Nephron progenitor cell (in vitro differentiated cells): Measurements from ENCODE around the gene NLGN1.

ENCODE experiments used
- DNase-seq: peaks from one replicate; pipeline ENCODE4 v3.0.0; 2021
- H3K27ac Mint-ChIP-seq: 2 replicates; pipeline ENCODE4 v1.8.0; 2021; ENCODE audit warnings: mild to moderate bottlenecking, moderate library complexity, mixed read lengths
- H3K27me3 Mint-ChIP-seq: 2 replicates; pipeline ENCODE4 v1.8.0; 2021; ENCODE audit warnings: mild to moderate bottlenecking, low read depth, mixed read lengths; ENCODE audit not compliant: poor library complexity
- H3K36me3 Mint-ChIP-seq: 2 replicates; pipeline ENCODE4 v1.8.0; 2021; ENCODE audit warnings: low read depth, mixed read lengths
- H3K4me1 Mint-ChIP-seq: 2 replicates; pipeline ENCODE4 v1.8.0; 2021; ENCODE audit warnings: mixed read lengths
- H3K4me3 Mint-ChIP-seq: 2 replicates; pipeline ENCODE4 v1.8.0; 2021; ENCODE audit warnings: mild to moderate bottlenecking, moderate library complexity, mixed read lengths
- H3K9me3 Mint-ChIP-seq: 2 replicates; pipeline ENCODE4 v1.8.0; 2021; ENCODE audit warnings: mild to moderate bottlenecking, moderate library complexity, mixed read lengths
- CTCF ChIP-seq: fragments of 200-600 bp; sonication (generic); IDR thresholded peaks from 2 replicates; pipeline ENCODE4 v1.5.0; 2021; ENCODE audit warnings: antibody characterized with exemption

NLGN1 gene

GRCh38 chr3:174275336-174275735 is 877.8 kb downstream of the NLGN1 start:
- H3K9me3 Mint-ChIP-seq: no peaks in the 10 kb centered on the region
- H3K36me3 Mint-ChIP-seq: no peaks in the 10 kb centered on the region
- no peak for DNase-seq
- no peak overlapping the region for H3K4me3 Mint-ChIP-seq
- no peak overlapping the region for H3K27ac Mint-ChIP-seq
- no peak for TF ChIP-seq CTCF
- no peaks in the 10 kb centered on the region for H3K27me3 Mint-ChIP-seq
- H3K4me1 Mint-ChIP-seq: no peaks in the 10 kb centered on the region

GRCh38 chr3:174276826-174277225 is 879.3 kb downstream of the NLGN1 start:
- H3K36me3 Mint-ChIP-seq: no peaks in the 10 kb centered on the region
- no peak for DNase-seq

GRCh38 chr3:174278094-174278493 is 880.5 kb downstream of the NLGN1 start:
- Mint-ChIP-seq H3K27me3 (no peaks in the 10 kb centered on the region), H3K27ac (no peak overlapping the region), H3K4me3 (no peak overlapping the region), H3K4me1 (no peaks in the 10 kb centered on the region), H3K9me3 (no peaks in the 10 kb centered on the region), H3K36me3 (no peaks in the 10 kb centered on the region)
- TF ChIP-seq CTCF: no peak
- no peak for DNase-seq

More at GRCh38 chr3:174276826-174277225, 879.3 kb downstream of the NLGN1 start:
- H3K9me3 Mint-ChIP-seq: no peaks in the 10 kb centered on the region
- H3K27ac Mint-ChIP-seq: no peak overlapping the region
- no peaks in the 10 kb centered on the region for H3K4me1 Mint-ChIP-seq
- no peak overlapping the region for H3K4me3 Mint-ChIP-seq
- no peaks in the 10 kb centered on the region for H3K27me3 Mint-ChIP-seq
- TF ChIP-seq CTCF: no peak

GRCh38 chr3:174280186-174280585 is 882.6 kb downstream of the NLGN1 start:
- H3K9me3 Mint-ChIP-seq: no peaks in the 10 kb centered on the region
- DNase-seq: no peak
- no peak overlapping the region for H3K4me3 Mint-ChIP-seq
- H3K4me1 Mint-ChIP-seq: no peaks in the 10 kb centered on the region
- H3K36me3 Mint-ChIP-seq: no peaks in the 10 kb centered on the region
- no peak overlapping the region for H3K27ac Mint-ChIP-seq
- H3K27me3 Mint-ChIP-seq: no peaks in the 10 kb centered on the region
- no peak for TF ChIP-seq CTCF

- Mint-ChIP-seq H3K4me3 (no peak overlapping the region), H3K27ac (no peak overlapping the region), H3K4me1 (peaks cover 12% of the 10 kb centered on the region), H3K27me3 (no peaks in the 10 kb centered on the region), H3K9me3 (no peaks in the 10 kb centered on the region), H3K36me3 (no peaks in the 10 kb centered on the region)
- TF ChIP-seq CTCF: no peak
- DNase-seq: no peak
Measured at GRCh38 chr3:174285242-174285864, 887.8 kb downstream of the NLGN1 start.

GRCh38 chr3:174287705-174288104 is 890.2 kb downstream of the NLGN1 start:
- Mint-ChIP-seq H3K36me3 (no peaks in the 10 kb centered on the region), H3K4me1 (peaks cover 12% of the 10 kb centered on the region), H3K4me3 (no peak overlapping the region), H3K9me3 (no peaks in the 10 kb centered on the region), H3K27ac (no peak overlapping the region), H3K27me3 (no peaks in the 10 kb centered on the region)
- TF ChIP-seq CTCF: no peak
- no peak for DNase-seq
